ENCODE measurements around the gene SFMBT1. TPM values are rescaled to one million over a fixed set of nuclear protein-coding genes. Genes with fewer than 3 reads are reported as not detected.

Gene SFMBT1
- total and polyA plus RNA-seq, 11 donors, result 3.4 to 18.8 (median 14.3) TPM

- 86 to 92% (median 88%) methylated on average over 7 of the region's 7 CpGs for WGBS, 4 donors
- Histone ChIP-seq H3K27ac (no peak overlapping the region), H3K4me1 (peaks cover 0 to 23% (median 11%) of the 10 kb centered on the region in 12 donors), H3K27me3 (no peaks in the 10 kb centered on the region), H3K4me3 (no peak overlapping the region), H3K9me3 (no peaks in the 10 kb centered on the region), H3K36me3 (peaks cover 0 to 6% (median 0%) of the 10 kb centered on the region in 9 donors)
- no peak for TF ChIP-seq POLR2A (IDR thresholded peaks at IDR 0.05)
- TF ChIP-seq, protein P1, sequence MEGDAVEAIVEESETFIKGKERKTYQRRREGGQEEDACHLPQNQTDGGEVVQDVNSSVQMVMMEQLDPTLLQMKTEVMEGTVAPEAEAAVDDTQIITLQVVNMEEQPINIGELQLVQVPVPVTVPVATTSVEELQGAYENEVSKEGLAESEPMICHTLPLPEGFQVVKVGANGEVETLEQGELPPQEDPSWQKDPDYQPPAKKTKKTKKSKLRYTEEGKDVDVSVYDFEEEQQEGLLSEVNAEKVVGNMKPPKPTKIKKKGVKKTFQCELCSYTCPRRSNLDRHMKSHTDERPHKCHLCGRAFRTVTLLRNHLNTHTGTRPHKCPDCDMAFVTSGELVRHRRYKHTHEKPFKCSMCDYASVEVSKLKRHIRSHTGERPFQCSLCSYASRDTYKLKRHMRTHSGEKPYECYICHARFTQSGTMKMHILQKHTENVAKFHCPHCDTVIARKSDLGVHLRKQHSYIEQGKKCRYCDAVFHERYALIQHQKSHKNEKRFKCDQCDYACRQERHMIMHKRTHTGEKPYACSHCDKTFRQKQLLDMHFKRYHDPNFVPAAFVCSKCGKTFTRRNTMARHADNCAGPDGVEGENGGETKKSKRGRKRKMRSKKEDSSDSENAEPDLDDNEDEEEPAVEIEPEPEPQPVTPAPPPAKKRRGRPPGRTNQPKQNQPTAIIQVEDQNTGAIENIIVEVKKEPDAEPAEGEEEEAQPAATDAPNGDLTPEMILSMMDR (IDR thresholded peaks at IDR 0.05), result no peak
- intact Hi-C loops (cut with DNase I), result no loop called here
- ATAC-seq (no peak), DNase-seq (peak in 1 of 5 donors; percentile 4)
These were observed 34.8 kb upstream of the SFMBT1 start for GRCh38 chr3:53080612-53081205.

DNA sequence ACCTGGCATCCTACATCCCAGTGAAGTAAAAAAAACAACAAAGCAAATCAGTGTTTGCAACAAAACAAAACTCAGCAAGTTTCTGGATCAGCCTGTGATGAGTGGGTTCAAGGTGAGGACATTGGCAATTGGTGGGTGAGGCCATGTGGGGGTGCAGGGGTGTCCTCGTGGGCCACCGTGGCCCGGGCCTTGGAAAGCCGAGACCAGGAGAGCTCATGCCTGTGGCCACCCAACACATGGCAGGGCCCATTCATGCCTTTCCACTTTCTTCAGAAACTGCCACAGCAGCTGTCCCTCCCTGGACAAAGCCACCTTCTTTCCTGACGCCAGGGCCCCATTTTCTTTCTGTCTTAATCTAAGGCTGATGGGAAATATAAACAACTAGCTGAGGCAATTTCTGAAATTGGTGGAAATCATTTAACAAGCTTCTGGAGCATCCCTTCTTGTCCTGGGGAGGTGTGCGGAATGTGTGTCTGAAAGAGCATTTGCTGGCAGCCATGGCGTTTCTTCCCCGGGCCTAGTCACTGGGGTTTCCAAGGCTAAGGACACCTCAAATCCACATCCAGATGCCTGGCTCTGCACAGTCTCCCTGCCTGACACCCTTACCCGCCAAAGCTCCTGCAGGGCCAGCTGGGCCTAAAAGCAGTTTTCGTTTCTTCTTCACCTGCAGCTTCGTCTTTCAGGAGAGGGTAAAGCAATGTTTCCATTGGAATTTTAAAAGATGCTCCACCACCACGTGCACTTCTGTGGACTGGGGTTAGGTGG is 34.1 kb upstream of the SFMBT1 start:
- intact Hi-C loops (cut with DNase I), result loop anchor here in 3 of 10 donors (5.0 to 10.0 kb wide), 5 partner anchors 145 to 338 kb away; partner anchors contain the start of genes ITIH1 (in 1 of the 3) and NEK4 (in 1 of the 3)
- H3K27me3 ChIP-seq, result no peaks in the 10 kb centered on the region
- TF ChIP-seq, protein P1 (IDR thresholded peaks at IDR 0.05), result no peak
- TF ChIP-seq POLR2A (IDR thresholded peaks at IDR 0.05), result no peak
- ATAC-seq (no peak), DNase-seq (no peak)
- H3K9me3 ChIP-seq, result no peaks in the 10 kb centered on the region
- H3K36me3 ChIP-seq, result no peaks in the 10 kb centered on the region
- peaks cover 0 to 17% (median 6%) of the 10 kb centered on the region in 12 donors for H3K4me1 ChIP-seq
- 90 to 93% (median 91%) methylated on average over 11 to 12 of the region's 12 CpGs for WGBS, 4 donors
- H3K4me3 ChIP-seq, result no peak overlapping the region
- H3K27ac ChIP-seq, result no peak overlapping the region

DNA sequence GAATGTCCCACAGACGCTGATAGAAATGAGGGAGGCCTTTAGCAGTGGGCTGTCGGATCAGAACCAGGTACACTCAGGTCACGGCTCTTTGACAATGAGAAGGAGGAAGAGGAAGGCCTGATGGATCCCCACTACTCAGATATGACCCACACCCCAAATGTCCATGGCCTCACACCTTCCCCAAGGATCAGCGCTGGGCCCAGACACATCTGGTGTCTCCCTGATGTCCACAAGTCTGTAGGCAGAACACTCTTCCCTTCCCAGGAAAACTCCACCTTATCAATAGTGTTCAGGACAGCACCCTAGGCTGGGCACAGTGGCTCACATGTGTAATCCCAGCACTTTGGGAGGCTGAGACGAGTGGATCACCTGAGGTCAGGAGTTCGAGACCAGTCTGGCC is 33.3 kb upstream of the SFMBT1 start:
- no peak overlapping the region for H3K27ac ChIP-seq
- no peaks in the 10 kb centered on the region for H3K27me3 ChIP-seq
- WGBS, 4 donors, result 88 to 98% (median 95%) methylated on average over 6 of the region's 6 CpGs
- intact Hi-C loops (cut with DNase I), result loop anchor here in 3 of 10 donors (5.0 to 10.0 kb wide), 5 partner anchors 144 to 337 kb away; partner anchors contain the start of genes ITIH1 (in 1 of the 3) and NEK4 (in 1 of the 3)
- DNase-seq (no peak), ATAC-seq (no peak)
- peaks cover 0 to 12% (median 3%) of the 10 kb centered on the region in 12 donors for H3K4me1 ChIP-seq
- TF ChIP-seq POLR2A (IDR thresholded peaks at IDR 0.05), result no peak
- TF ChIP-seq, protein P1 (IDR thresholded peaks at IDR 0.05), result no peak
- H3K9me3 ChIP-seq, result no peaks in the 10 kb centered on the region
- no peak overlapping the region for H3K4me3 ChIP-seq
- H3K36me3 ChIP-seq, result no peaks in the 10 kb centered on the region

GRCh38 chr3:53078656-53079055 is 32.8 kb upstream of the SFMBT1 start:
- H3K27me3 ChIP-seq, result no peaks in the 10 kb centered on the region
- 90 to 96% (median 94%) methylated on average over 3 of the region's 3 CpGs for WGBS, 4 donors
- H3K27ac ChIP-seq, result no peak overlapping the region
- DNase-seq (no peak), ATAC-seq (no peak)
- intact Hi-C loops (cut with DNase I), result loop anchor here in 3 of 10 donors (5.0 to 10.0 kb wide), 5 partner anchors 144 to 336 kb away; partner anchors contain the start of genes ITIH1 (in 1 of the 3) and NEK4 (in 1 of the 3)
- TF ChIP-seq, protein P1 (IDR thresholded peaks at IDR 0.05), result no peak
- no peak for TF ChIP-seq POLR2A (IDR thresholded peaks at IDR 0.05)
- peaks cover 0 to 7% (median 3%) of the 10 kb centered on the region in 12 donors for H3K4me1 ChIP-seq
- H3K36me3 ChIP-seq, result no peaks in the 10 kb centered on the region
- no peaks in the 10 kb centered on the region for H3K9me3 ChIP-seq
- no peak overlapping the region for H3K4me3 ChIP-seq

Data from heart left ventricle (tissue), 16 donors.